Adrenal gland (tissue), 12 donors: ENCODE data around the gene SMIM21. TPM values are rescaled to one million over a fixed set of nuclear protein-coding genes. Genes with fewer than 3 reads are reported as not detected.
A peak's percentile ranks its signal among the peaks of the same experiment; 100 is the strongest.

ENCODE experiments used
- DNase-seq, 7 donors: peaks; one replicate each; pipeline ENCODE4 v3.0.0-alpha.2; 2019 to 2020
- H3K27ac ChIP-seq, 5 donors: fragments of 200-600 bp; sonication (generic) in 4 of 5; 1 replicate in 3 of 5; 2 replicates in 2 of 5; pipeline versions ENCODE4 v1.5.1 to v1.8.0; 2016 to 2020; ENCODE audit warnings: mild to moderate bottlenecking in 1 of 5
- H3K27me3 ChIP-seq: fragments of 200-600 bp; 2 replicates; pipeline ENCODE4 v1.8.0; 2021
- H3K36me3 ChIP-seq, 2 donors: fragments of 200-600 bp; replicated peaks in 1 of 2; 1 replicate in 1 of 2; 2 replicates in 1 of 2; pipeline versions ENCODE4 v1.5.1 to v1.8.0; 2018 to 2022
- H3K4me1 ChIP-seq, 2 donors: fragments of 200-600 bp; replicated peaks in 1 of 2; 1 replicate in 1 of 2; 2 replicates in 1 of 2; pipeline versions ENCODE4 v1.5.1 to v1.8.0; 2018 to 2021
- H3K4me3 ChIP-seq, 4 donors: fragments of 200-600 bp; sonication (generic) in 3 of 4; one replicate each; pipeline ENCODE4 v1.5.1; 2016 to 2018
- H3K9me3 ChIP-seq, 3 donors: fragments of 200-600 bp; sonication (generic) in 1 of 3; replicated peaks in 1 of 3; 1 replicate in 2 of 3; 2 replicates in 1 of 3; pipeline versions ENCODE4 v1.5.1 to v1.8.0; 2016 to 2021
- POLR2A ChIP-seq, 2 donors: fragments of 450-650 bp; IDR thresholded peaks; one replicate each; pipeline ENCODE4 v1.6.1; 2017; ENCODE audit warnings: antibody characterized with exemption in 2 of 2, mild to moderate bottlenecking in 2 of 2, moderate library complexity in 1 of 2
- WGBS, 4 donors: extraction: QIAGEN DNeasy Blood & Tissue Kit in 2 of 4; methylation state at CpG; one replicate each; pipeline versions ENCODE4 v1.1.5 to v1.1.7; 2013 to 2017; 5-methylcytosine and 5-hydroxymethylcytosine counted together
- intact Hi-C, 2 donors: fragments of 100-400 bp; cut with DNase I; formaldehyde crosslinking; loops; one replicate each; pipeline versions ENCODE4 v1.14.1 to v1.15.0; 2022 to 2023
- polyA plus RNA-seq, 3 donors: library from polyadenylated mRNA; stranded (reverse); fragments of 200-250 nt in 2 of 3; fragments of 350-450 nt in 1 of 3; fragmentation: Illumina TruSeq in 1 of 3; extraction: RNeasy Lipid Tissue Mini Kit (QIAGEN cat#74804) in 1 of 3; gene quantifications; one replicate each; pipeline ENCODE4 v1.2.3, GENCODE V29; 2013 to 2014
- total RNA-seq, 9 donors: library from RNA; depleted of rRNA in 4 of 9; stranded (reverse); fragments of >200 nt in 4 of 9; fragments of 120-200 nt in 1 of 9; fragmentation: NEBNext Ultra II Directional in 1 of 9; extraction: Animal tissue kit (Norgen Biotek cat#: 25700) in 1 of 9; gene quantifications; one replicate each; pipeline versions ENCODE4 v1.1.0 to v1.2.4, GENCODE V29; 2013 to 2023
- TF ChIP-seq, protein P1 (sequence below), 6 experiments: fragments of 450-650 bp in 4 of 6; fragments of 200-600 bp in 2 of 6; sonication (generic) in 1 of 6; IDR thresholded peaks; 1 replicate in 5 of 6; 2 replicates in 1 of 6; pipeline versions ENCODE4 v1.5.1 to v1.8.0; 2016 to 2021; ENCODE audit warnings: antibody characterized with exemption in 6 of 6, mild to moderate bottlenecking in 2 of 6, moderate library complexity in 1 of 6
- donor health status: healthy with polysubstance abuse.
- donor health status: Bipolar disorder and iron deficiency.
- donor health status: DM: yes; HTN: yes; CAD: no.
- donor health status: DM: no; HTN: no; CAD: no.
- donor health status: DM: no; HTN: no; CAD: no.
- donor health status: DM: yes; HTN: yes; CAD: no.

SMIM21 gene
- total and polyA plus RNA-seq, 12 donors: not detected

DNA sequence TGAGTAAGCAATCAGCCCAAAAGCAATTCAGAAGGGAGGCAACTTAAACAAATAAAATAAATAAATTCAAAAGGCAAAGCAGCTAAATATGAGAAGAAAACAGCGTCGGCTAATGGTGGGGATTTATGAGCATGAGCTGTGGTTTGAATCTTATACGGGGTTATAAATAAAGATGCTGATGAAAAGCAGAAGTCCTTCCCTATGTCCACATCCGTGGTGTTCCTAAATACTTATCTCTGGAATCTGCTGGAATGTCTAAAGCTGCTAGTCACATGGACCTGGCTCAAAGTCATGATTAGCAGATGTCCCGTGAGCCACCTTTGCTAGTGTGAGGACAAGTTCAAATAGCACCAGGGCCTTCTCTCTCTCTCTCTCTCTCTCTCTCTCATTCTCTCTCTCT lies 33.8 kb downstream of the SMIM21 start:
- H3K4me1 ChIP-seq: no peaks in the 10 kb centered on the region
- TF ChIP-seq, protein P1, sequence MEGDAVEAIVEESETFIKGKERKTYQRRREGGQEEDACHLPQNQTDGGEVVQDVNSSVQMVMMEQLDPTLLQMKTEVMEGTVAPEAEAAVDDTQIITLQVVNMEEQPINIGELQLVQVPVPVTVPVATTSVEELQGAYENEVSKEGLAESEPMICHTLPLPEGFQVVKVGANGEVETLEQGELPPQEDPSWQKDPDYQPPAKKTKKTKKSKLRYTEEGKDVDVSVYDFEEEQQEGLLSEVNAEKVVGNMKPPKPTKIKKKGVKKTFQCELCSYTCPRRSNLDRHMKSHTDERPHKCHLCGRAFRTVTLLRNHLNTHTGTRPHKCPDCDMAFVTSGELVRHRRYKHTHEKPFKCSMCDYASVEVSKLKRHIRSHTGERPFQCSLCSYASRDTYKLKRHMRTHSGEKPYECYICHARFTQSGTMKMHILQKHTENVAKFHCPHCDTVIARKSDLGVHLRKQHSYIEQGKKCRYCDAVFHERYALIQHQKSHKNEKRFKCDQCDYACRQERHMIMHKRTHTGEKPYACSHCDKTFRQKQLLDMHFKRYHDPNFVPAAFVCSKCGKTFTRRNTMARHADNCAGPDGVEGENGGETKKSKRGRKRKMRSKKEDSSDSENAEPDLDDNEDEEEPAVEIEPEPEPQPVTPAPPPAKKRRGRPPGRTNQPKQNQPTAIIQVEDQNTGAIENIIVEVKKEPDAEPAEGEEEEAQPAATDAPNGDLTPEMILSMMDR (IDR thresholded peaks at IDR 0.05): no peak
- TF ChIP-seq POLR2A (IDR thresholded peaks at IDR 0.05): no peak
- H3K27me3 ChIP-seq: no peaks in the 10 kb centered on the region
- H3K27ac ChIP-seq: no peak overlapping the region
- 53 to 62% (median 56%) methylated on average over 5 of the region's 5 CpGs for WGBS, 4 donors
- H3K9me3 ChIP-seq: no peaks in the 10 kb centered on the region
- DNase-seq: no peak
- intact Hi-C loops: no loop called here
- no peak overlapping the region for H3K4me3 ChIP-seq
- H3K36me3 ChIP-seq: no peaks in the 10 kb centered on the region

DNA sequence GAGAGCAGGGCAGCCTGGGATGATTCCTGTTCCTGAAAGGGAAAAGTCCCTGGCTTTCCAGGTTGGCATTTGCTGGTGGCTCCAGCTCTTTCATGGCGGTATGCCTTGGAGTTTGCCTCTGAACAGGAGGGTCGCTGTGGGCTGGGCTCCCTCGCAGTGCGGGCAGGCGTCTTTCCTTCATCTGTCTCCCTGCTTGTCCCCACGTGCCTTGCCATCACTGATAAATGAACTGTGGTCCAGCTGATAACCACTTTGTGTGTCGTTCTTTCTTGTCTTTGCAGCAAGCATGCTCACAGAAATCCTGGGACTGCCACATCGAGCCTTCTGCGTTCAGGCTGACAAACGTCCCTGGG lies 35.3 kb downstream of the SMIM21 start:
- 63 to 69% (median 67%) methylated on average over 10 of the region's 10 CpGs for WGBS, 4 donors
- intact Hi-C loops: no loop called here
- DNase-seq: no peak

GRCh38 chr18:75391279-75392225 lies 36.0 kb downstream of the SMIM21 start:
- TF ChIP-seq, protein P1 (IDR thresholded peaks at IDR 0.05): no peak
- no peak for TF ChIP-seq POLR2A (IDR thresholded peaks at IDR 0.05)
- Histone ChIP-seq H3K4me3 (no peak overlapping the region), H3K27ac (peak overlapping the region in 1 of 5 donors; percentile 55), H3K36me3 (no peaks in the 10 kb centered on the region), H3K9me3 (no peaks in the 10 kb centered on the region), H3K4me1 (no peaks in the 10 kb centered on the region), H3K27me3 (no peaks in the 10 kb centered on the region)
- peak in 4 of 7 donors; percentile 10 to 67 (median 33) for DNase-seq
- 63 to 81% (median 71%) methylated on average over 21 of the region's 21 CpGs for WGBS, 4 donors
- intact Hi-C loops: no loop called here

More for the DNA sequence above, 35.3 kb downstream of the SMIM21 start:
- Histone ChIP-seq H3K27ac (peak overlapping the region in 1 of 5 donors; percentile 34), H3K4me3 (no peak overlapping the region), H3K4me1 (no peaks in the 10 kb centered on the region), H3K27me3 (no peaks in the 10 kb centered on the region), H3K36me3 (no peaks in the 10 kb centered on the region), H3K9me3 (no peaks in the 10 kb centered on the region)
- TF ChIP-seq, protein P1 (IDR thresholded peaks at IDR 0.05): no peak

DNA sequence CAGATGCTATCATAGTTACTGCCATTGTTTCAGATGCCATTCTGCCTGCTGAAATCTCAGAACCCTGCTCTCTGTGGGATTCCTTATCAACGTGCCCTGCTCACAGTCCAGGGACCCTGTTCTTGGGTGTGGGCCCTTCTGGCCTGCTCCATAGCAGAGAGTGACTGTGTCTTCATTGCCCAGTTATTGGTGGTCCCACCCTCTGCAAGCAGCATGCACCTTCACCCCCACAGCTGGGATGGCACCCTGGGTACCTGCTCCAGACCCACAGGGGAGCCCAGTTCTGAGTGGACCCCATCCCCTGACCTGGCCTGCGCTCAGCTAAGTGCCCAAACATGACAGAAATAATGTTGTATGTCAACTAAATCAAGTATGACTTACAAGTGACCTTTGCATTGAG lies 36.6 kb downstream of the SMIM21 start:
- Histone ChIP-seq H3K9me3 (no peaks in the 10 kb centered on the region), H3K36me3 (no peaks in the 10 kb centered on the region), H3K27me3 (no peaks in the 10 kb centered on the region), H3K27ac (peak overlapping the region in 1 of 5 donors; percentile 55), H3K4me1 (no peaks in the 10 kb centered on the region), H3K4me3 (no peak overlapping the region)
- 64 to 83% (median 73%) methylated on average over 2 of the region's 2 CpGs for WGBS, 4 donors
- intact Hi-C loops: no loop called here
- DNase-seq: no peak
- TF ChIP-seq, protein P1 (IDR thresholded peaks at IDR 0.05): no peak
- TF ChIP-seq POLR2A (IDR thresholded peaks at IDR 0.05): no peak
